Measurements from ENCODE around the gene PLXDC2.

PLXDC2 gene

GRCh38 chr10:19891429-19891828 is 75.2 kb downstream of the PLXDC2 start:
- H3K4me3 ChIP-seq (ENCODE audit: low read depth, low read length) = no peak overlapping the region
- no peak for TF ChIP-seq CTCF (IDR thresholded peaks at IDR 0.05; ENCODE audit: borderline replicate concordance, insufficient read depth, low read depth, low read length)

- no peak for TF ChIP-seq CTCF (IDR thresholded peaks at IDR 0.05; ENCODE audit: borderline replicate concordance, insufficient read depth, low read depth, low read length)
- no peak overlapping the region for H3K4me3 ChIP-seq (ENCODE audit: low read depth, low read length)
Observed at GRCh38 chr10:19892270-19892669, 76.0 kb downstream of the PLXDC2 start.

GRCh38 chr10:19892677-19893076 is 76.4 kb downstream of the PLXDC2 start:
- no peak for TF ChIP-seq CTCF (IDR thresholded peaks at IDR 0.05; ENCODE audit: borderline replicate concordance, insufficient read depth, low read depth, low read length)
- no peak overlapping the region for H3K4me3 ChIP-seq (ENCODE audit: low read depth, low read length)

- H3K4me3 ChIP-seq (ENCODE audit: low read depth, low read length) = no peak overlapping the region
- no peak for TF ChIP-seq CTCF (IDR thresholded peaks at IDR 0.05; ENCODE audit: borderline replicate concordance, insufficient read depth, low read depth, low read length)
Observed at GRCh38 chr10:19895500-19895899, 79.3 kb downstream of the PLXDC2 start.

GRCh38 chr10:19902456-19902855 is 86.2 kb downstream of the PLXDC2 start:
- H3K4me3 ChIP-seq (ENCODE audit: low read depth, low read length) = no peak overlapping the region
- TF ChIP-seq CTCF (IDR thresholded peaks at IDR 0.05; ENCODE audit: borderline replicate concordance, insufficient read depth, low read depth, low read length) = no peak

- no peak for TF ChIP-seq CTCF (IDR thresholded peaks at IDR 0.05; ENCODE audit: borderline replicate concordance, insufficient read depth, low read depth, low read length)
- H3K4me3 ChIP-seq (ENCODE audit: low read depth, low read length) = no peak overlapping the region
Observed at GRCh38 chr10:19904202-19904661, 88.0 kb downstream of the PLXDC2 start.

- no peak overlapping the region for H3K4me3 ChIP-seq (ENCODE audit: low read depth, low read length)
- no peak for TF ChIP-seq CTCF (IDR thresholded peaks at IDR 0.05; ENCODE audit: borderline replicate concordance, insufficient read depth, low read depth, low read length)
Observed at GRCh38 chr10:19906108-19906791, 90.0 kb downstream of the PLXDC2 start.

All from GM12875 (cell line).